Caco-2 (cell line): Measurements from ENCODE around the gene CACNA2D1. TPM values are rescaled to one million over a fixed set of nuclear protein-coding genes. Genes with fewer than 3 reads are reported as not detected.

Experiments used
- BruUV-seq: library from RNA; stranded (reverse); fragments of 400-500 nt; replicated peaks from 2 replicates; lab custom pipeline; 2021; lab: Mats Ljungman, UMichigan
- CTCF ChIA-PET: fragments of 300-600 bp; sonication (Branson Sonifier 250); formaldehyde crosslinking; loops from one replicate; lab custom pipeline; 2022; ENCODE audit warnings: antibody characterized with exemption; lab: Charles Lee
- POLR2A ChIA-PET: fragments of 300-600 bp; sonication (Branson Sonifier 250); formaldehyde crosslinking; loops from one replicate; lab custom pipeline; 2022; ENCODE audit warnings: antibody characterized with exemption; lab: Charles Lee
- DNase-seq, 2 experiments: peaks; one replicate each; pipeline versions ENCODE4 v3.0.0 to v3.0.0-alpha.2; 2020 to 2022
- H3K27me3 ChIP-seq: replicated peaks from 2 replicates; pipeline ENCODE4 v1.6.0; 2011; ENCODE audit warnings: low read length; ENCODE audit not compliant: control insufficient read depth, insufficient read depth
- H3K36me3 ChIP-seq: 2 replicates; pipeline ENCODE4 v1.5.1; 2011; ENCODE audit warnings: low read length; ENCODE audit not compliant: control insufficient read depth, insufficient read depth
- H3K4me1 ChIP-seq: fragments of 250-450 bp; sonication (Bioruptor Pico); 2 replicates; pipeline ENCODE4 v1.5.1; 2020; ENCODE audit warnings: mild to moderate bottlenecking
- H3K4me3 ChIP-seq: 2 replicates; pipeline ENCODE4 v1.5.1; 2011; ENCODE audit warnings: low read depth, mild to moderate bottlenecking, control low read depth, low read length
- H3K9me3 ChIP-seq: fragments of 250-450 bp; sonication (Bioruptor Pico); 2 replicates; pipeline ENCODE4 v1.5.1; 2020; ENCODE audit warnings: mild to moderate bottlenecking, moderate library complexity
- H3K27ac Mint-ChIP-seq: one replicate; pipeline ENCODE4 v1.8.0; 2022; ENCODE audit warnings: mixed read lengths; ENCODE audit not compliant: unreplicated experiment
- H3K27me3 Mint-ChIP-seq: one replicate; pipeline ENCODE4 v1.8.0; 2022; ENCODE audit warnings: mixed read lengths; ENCODE audit not compliant: insufficient read depth, unreplicated experiment
- H3K36me3 Mint-ChIP-seq: one replicate; pipeline ENCODE4 v1.8.0; 2022; ENCODE audit warnings: mild to moderate bottlenecking, mixed read lengths; ENCODE audit not compliant: insufficient read depth, unreplicated experiment
- H3K4me1 Mint-ChIP-seq: one replicate; pipeline ENCODE4 v1.8.0; 2022; ENCODE audit warnings: low read depth, mixed read lengths; ENCODE audit not compliant: unreplicated experiment
- H3K4me3 Mint-ChIP-seq: one replicate; pipeline ENCODE4 v1.8.0; 2022; ENCODE audit warnings: mild to moderate bottlenecking, moderate library complexity, mixed read lengths; ENCODE audit not compliant: unreplicated experiment
- H3K9me3 Mint-ChIP-seq: one replicate; pipeline ENCODE4 v1.8.0; 2022; ENCODE audit warnings: mixed read lengths; ENCODE audit not compliant: unreplicated experiment
- intact Hi-C: fragments of 100-400 bp; cut with micrococcal nuclease; formaldehyde crosslinking; loops from one replicate; pipeline ENCODE4 v1.10.0; 2022; ENCODE audit not compliant: unreplicated experiment
- total RNA-seq: library from RNA; stranded (reverse); gene quantifications from 2 replicates; pipeline ENCODE4 v1.2.3, GENCODE V29; 2022
- TF ChIP-seq, protein P1 (sequence below), 2 experiments: fragments of 200-600 bp in 1 of 2; IDR thresholded peaks; 1 replicate in 1 of 2; 2 replicates in 1 of 2; pipeline versions ENCODE4 v1.5.1 to v1.8.0; 2011 to 2022; ENCODE audit warnings: antibody characterized with exemption in 1 of 2, control low read depth in 1 of 2, inconsistent platforms in 1 of 2, low read depth in 1 of 2, low read length in 1 of 2, mild to moderate bottlenecking in 1 of 2, moderate library complexity in 1 of 2; ENCODE audit not compliant: insufficient read depth in 1 of 2, severe bottlenecking in 1 of 2, unreplicated experiment in 1 of 2

The CACNA2D1 gene
- total RNA-seq, 1 experiment from 2014 or later = not detected

DNA sequence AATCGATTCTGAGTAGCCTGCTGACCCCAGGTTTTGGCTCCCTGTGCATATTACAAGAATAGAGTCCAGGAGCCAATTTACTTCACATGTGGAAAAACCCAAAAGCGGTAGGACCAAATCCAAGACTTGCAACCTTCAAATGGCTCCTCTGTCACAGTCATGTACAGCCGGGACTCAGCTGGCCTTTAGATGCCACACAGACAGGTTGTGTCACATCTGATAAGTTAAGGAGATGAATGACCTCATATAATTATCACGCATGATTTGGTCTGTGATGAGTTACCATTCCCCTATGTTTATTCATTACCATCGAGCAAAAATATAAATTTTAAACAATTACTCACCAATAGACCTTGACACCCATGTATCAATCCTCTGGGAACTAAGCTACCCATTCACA, 14.2 kb downstream of the CACNA2D1 start:
- Mint-ChIP-seq H3K27ac (no peak overlapping the region), H3K36me3 (no peaks in the 10 kb centered on the region), H3K9me3 (no peaks in the 10 kb centered on the region), H3K4me1 (no peaks in the 10 kb centered on the region), H3K27me3 (peaks cover 3% of the 10 kb centered on the region), H3K4me3 (no peak overlapping the region)
- H3K36me3 ChIP-seq = no peaks in the 10 kb centered on the region
- no peaks in the 10 kb centered on the region for H3K4me1 ChIP-seq
- H3K27me3 ChIP-seq = no peaks in the 10 kb centered on the region
- DNase-seq = no peak
- POLR2A ChIA-PET = no interaction called here
- TF ChIP-seq, protein P1, sequence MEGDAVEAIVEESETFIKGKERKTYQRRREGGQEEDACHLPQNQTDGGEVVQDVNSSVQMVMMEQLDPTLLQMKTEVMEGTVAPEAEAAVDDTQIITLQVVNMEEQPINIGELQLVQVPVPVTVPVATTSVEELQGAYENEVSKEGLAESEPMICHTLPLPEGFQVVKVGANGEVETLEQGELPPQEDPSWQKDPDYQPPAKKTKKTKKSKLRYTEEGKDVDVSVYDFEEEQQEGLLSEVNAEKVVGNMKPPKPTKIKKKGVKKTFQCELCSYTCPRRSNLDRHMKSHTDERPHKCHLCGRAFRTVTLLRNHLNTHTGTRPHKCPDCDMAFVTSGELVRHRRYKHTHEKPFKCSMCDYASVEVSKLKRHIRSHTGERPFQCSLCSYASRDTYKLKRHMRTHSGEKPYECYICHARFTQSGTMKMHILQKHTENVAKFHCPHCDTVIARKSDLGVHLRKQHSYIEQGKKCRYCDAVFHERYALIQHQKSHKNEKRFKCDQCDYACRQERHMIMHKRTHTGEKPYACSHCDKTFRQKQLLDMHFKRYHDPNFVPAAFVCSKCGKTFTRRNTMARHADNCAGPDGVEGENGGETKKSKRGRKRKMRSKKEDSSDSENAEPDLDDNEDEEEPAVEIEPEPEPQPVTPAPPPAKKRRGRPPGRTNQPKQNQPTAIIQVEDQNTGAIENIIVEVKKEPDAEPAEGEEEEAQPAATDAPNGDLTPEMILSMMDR (IDR thresholded peaks at IDR 0.05; ENCODE audit: insufficient read depth in 1 of 2, low read depth in 1 of 2, low read length in 1 of 2, severe bottlenecking in 1 of 2, unreplicated experiment in 1 of 2) = no peak
- intact Hi-C loops = no loop called here
- no TSS peak for BruUV-seq
- CTCF ChIA-PET = no interaction called here
- H3K9me3 ChIP-seq = no peaks in the 10 kb centered on the region
- no peak overlapping the region for H3K4me3 ChIP-seq

DNA sequence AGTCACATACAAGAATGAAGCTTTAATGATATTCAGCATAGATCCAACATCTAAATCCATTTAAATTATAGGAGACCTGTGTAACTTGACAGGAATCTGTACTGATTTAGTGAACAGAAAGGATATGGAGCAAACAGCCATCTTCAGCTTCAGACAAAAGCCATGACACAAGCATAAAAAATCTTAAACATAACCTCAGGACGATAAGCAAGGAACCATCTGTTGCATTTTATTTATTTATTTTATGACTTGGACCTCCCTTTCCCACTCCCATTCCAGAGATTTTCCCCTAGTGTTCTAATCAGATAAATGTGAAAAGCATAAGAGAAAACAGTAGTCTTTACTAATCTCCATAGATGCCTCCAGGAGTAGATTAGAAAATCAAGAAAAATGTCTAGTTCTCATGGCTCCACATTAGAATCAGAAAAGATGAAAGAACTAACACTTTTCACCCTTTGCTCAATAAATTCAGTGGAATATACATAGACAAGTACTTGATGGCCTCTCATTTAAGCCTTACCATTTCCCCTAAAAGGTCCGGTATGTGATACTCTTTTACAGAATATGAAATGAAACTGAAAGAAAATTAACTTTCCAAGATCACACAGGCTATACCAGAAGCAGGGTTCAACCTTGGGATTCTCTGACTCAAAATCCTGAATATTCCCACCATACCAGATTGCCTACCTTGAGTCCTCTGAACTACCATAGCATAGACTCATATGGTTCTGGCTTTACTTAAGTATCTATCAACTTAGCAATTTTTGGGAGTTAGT, 15.2 kb downstream of the CACNA2D1 start:
- Mint-ChIP-seq H3K9me3 (no peaks in the 10 kb centered on the region), H3K27me3 (peaks cover 3% of the 10 kb centered on the region), H3K27ac (no peak overlapping the region), H3K4me1 (no peaks in the 10 kb centered on the region), H3K4me3 (no peak overlapping the region), H3K36me3 (no peaks in the 10 kb centered on the region)
- Histone ChIP-seq H3K9me3 (no peaks in the 10 kb centered on the region), H3K4me1 (no peaks in the 10 kb centered on the region), H3K36me3 (no peaks in the 10 kb centered on the region), H3K4me3 (no peak overlapping the region), H3K27me3 (no peaks in the 10 kb centered on the region)
- ChIA-PET POLR2A (no interaction called here), CTCF (no interaction called here)
- DNase-seq = no peak
- TF ChIP-seq, protein P1 (IDR thresholded peaks at IDR 0.05; ENCODE audit: insufficient read depth in 1 of 2, low read depth in 1 of 2, low read length in 1 of 2, severe bottlenecking in 1 of 2, unreplicated experiment in 1 of 2) = no peak
- intact Hi-C loops = no loop called here
- no TSS peak for BruUV-seq

DNA sequence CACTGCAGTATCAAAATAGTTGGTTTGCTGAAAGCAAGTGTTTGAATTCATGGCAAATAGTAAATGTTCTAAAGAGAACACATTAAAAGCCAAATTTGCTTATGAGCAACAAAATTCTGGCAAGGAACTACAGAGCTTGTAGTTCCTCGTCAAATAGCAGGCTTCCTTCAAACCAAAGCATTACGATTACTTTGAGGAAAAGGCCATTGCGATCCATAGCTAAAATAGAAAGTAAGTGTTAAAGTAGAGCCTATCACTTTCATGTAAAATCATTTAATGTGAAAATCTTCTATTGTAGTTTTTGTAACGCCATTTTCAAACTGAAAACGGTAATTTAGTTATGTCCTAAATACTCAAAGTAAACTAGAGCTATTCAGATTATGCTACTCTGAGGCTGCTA, 20.1 kb downstream of the CACNA2D1 start:
- TF ChIP-seq, protein P1 (IDR thresholded peaks at IDR 0.05; ENCODE audit: insufficient read depth in 1 of 2, low read depth in 1 of 2, low read length in 1 of 2, severe bottlenecking in 1 of 2, unreplicated experiment in 1 of 2) = no peak
- DNase-seq = no peak
- H3K4me1 Mint-ChIP-seq = no peaks in the 10 kb centered on the region
- no peaks in the 10 kb centered on the region for H3K36me3 Mint-ChIP-seq
- H3K4me3 Mint-ChIP-seq = no peak overlapping the region
- CTCF ChIA-PET = no interaction called here
- no peaks in the 10 kb centered on the region for H3K36me3 ChIP-seq
- intact Hi-C loops = no loop called here
- H3K9me3 ChIP-seq = no peaks in the 10 kb centered on the region
- no peaks in the 10 kb centered on the region for H3K9me3 Mint-ChIP-seq
- no peaks in the 10 kb centered on the region for H3K4me1 ChIP-seq
- no peaks in the 10 kb centered on the region for H3K27me3 ChIP-seq
- no TSS peak for BruUV-seq
- POLR2A ChIA-PET = no interaction called here
- no peak overlapping the region for H3K4me3 ChIP-seq
- H3K27ac Mint-ChIP-seq = no peak overlapping the region
- peaks cover 3% of the 10 kb centered on the region for H3K27me3 Mint-ChIP-seq
